Heart left ventricle (tissue), 13 donors: ENCODE data around the gene SFXN1.

ENCODE experiments used
- POLR2A ChIP-seq, 2 donors: fragments of 450-650 bp; IDR thresholded peaks; one replicate each; pipeline ENCODE4 v1.6.1; 2017; ENCODE audit warnings: antibody characterized with exemption in 2 of 2, mild to moderate bottlenecking in 2 of 2, moderate library complexity in 2 of 2
- TF ChIP-seq, protein P1 (sequence below), 12 donors: fragments of 200-600 bp; sonication (generic) in 4 of 12; IDR thresholded peaks; one replicate each; pipeline versions ENCODE4 v1.5.0 to v1.8.0; 2018 to 2022; ENCODE audit warnings: antibody characterized with exemption in 12 of 12, mild to moderate bottlenecking in 5 of 12
- donor health status: ischemic (EF 13 %, LVEDD 7.1; RV severe dilation, severe dysfunction).
- donor health status: DM: no; HTN: yes; CAD: no.
- donor health status: DM: no; HTN: no; CAD: no.
- donor health status: ischemic (EF 25% LVEDD 6.9; RV normal size, moderate dysfunction).
- donor health status: ischemic (EF 25% LVEDD 5.7; RV mildly dilated, moderate dysfunction).
- donor health status: ischemic (EF 35%, LVEDD 5.7; RV mildly dilated, moderate dysfunction).
- donor health status: nonischemic (EF 11% LVEDD 7.7; RV severe dilation, severe dysfunction).
- donor health status: DM: yes; HTN: yes; CAD: no.
- donor health status: PGD.
- donor health status: ischemic (EF 29% LVEDD 5.4; RV normal size, mild dysfunction).
- donor health status: nonischemic (EF 23%, LVEDD 6.1; RV moderate dilation, normal function).

DNA sequence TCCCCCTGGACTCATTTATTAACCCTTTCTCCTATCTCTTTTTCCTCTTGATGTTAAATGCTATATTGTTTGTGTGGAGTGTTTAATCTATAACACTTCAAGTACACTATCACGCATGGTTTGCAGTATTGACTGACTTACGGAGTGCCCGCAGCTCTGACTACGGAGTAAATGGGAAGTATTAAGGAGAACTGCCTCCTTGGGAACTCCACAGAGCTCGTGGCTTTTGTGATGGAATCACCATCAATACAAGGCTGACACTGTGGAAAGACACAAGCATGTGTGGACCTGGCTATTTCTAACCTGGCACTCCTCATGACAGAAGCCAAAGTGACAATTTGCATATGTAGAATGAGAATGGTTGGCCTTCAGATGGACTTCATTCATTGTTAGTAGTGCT lies 66.2 kb downstream of the SFXN1 start:
- TF ChIP-seq, protein P1, sequence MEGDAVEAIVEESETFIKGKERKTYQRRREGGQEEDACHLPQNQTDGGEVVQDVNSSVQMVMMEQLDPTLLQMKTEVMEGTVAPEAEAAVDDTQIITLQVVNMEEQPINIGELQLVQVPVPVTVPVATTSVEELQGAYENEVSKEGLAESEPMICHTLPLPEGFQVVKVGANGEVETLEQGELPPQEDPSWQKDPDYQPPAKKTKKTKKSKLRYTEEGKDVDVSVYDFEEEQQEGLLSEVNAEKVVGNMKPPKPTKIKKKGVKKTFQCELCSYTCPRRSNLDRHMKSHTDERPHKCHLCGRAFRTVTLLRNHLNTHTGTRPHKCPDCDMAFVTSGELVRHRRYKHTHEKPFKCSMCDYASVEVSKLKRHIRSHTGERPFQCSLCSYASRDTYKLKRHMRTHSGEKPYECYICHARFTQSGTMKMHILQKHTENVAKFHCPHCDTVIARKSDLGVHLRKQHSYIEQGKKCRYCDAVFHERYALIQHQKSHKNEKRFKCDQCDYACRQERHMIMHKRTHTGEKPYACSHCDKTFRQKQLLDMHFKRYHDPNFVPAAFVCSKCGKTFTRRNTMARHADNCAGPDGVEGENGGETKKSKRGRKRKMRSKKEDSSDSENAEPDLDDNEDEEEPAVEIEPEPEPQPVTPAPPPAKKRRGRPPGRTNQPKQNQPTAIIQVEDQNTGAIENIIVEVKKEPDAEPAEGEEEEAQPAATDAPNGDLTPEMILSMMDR (IDR thresholded peaks at IDR 0.05) = no peak
- TF ChIP-seq POLR2A (IDR thresholded peaks at IDR 0.05) = no peak
